SK-N-SH treated with all-trans-retinoic acid at 6 μM for 48 hours (cell line): ENCODE data around the gene CXCL1.

Experiments used
- ARNTL ChIP-seq: fragments of 450-650 bp; formaldehyde crosslinking; IDR thresholded peaks from 2 replicates; pipeline ENCODE4 v1.5.0; 2020; ENCODE audit warnings: low read depth, mild to moderate bottlenecking, moderate library complexity, borderline replicate concordance
- CSDC2 ChIP-seq: fragments of 250-450 bp; sonication (Bioruptor Pico); IDR thresholded peaks from 2 replicates; pipeline ENCODE4 v1.5.0; 2020; ENCODE audit warnings: mild to moderate bottlenecking, moderate library complexity
- GLIS3 ChIP-seq: fragments of 250-450 bp; sonication (Bioruptor Pico); IDR thresholded peaks from 2 replicates; pipeline ENCODE4 v1.5.0; 2020; ENCODE audit warnings: mild to moderate bottlenecking, moderate library complexity
- ISL1 ChIP-seq: fragments of 250-450 bp; sonication (Bioruptor Pico); IDR thresholded peaks from 2 replicates; pipeline ENCODE4 v2.1.2; 2022; ENCODE audit warnings: mild to moderate bottlenecking, moderate library complexity
- POU6F1 ChIP-seq: fragments of 250-450 bp; sonication (Bioruptor Pico); IDR thresholded peaks from 2 replicates; pipeline ENCODE4 v1.8.0; 2021; ENCODE audit warnings: low read depth, mild to moderate bottlenecking, moderate library complexity, borderline replicate concordance
- PPARA ChIP-seq: fragments of 250-450 bp; sonication (Bioruptor Pico); IDR thresholded peaks from 2 replicates; pipeline ENCODE4 v1.5.0; 2020; ENCODE audit warnings: mild to moderate bottlenecking, borderline replicate concordance
- ZNF565 ChIP-seq: fragments of 450-650 bp; formaldehyde crosslinking; conservative IDR thresholded peaks from 2 replicates; pipeline ENCODE4 v1.5.0; 2020; ENCODE audit warnings: low read depth, mild to moderate bottlenecking, moderate library complexity
- ZNF70 ChIP-seq: fragments of 450-650 bp; formaldehyde crosslinking; IDR thresholded peaks from 2 replicates; pipeline ENCODE4 v1.5.0; 2020; ENCODE audit warnings: mild to moderate bottlenecking, moderate library complexity
- ZNF8 ChIP-seq: fragments of 450-650 bp; formaldehyde crosslinking; IDR thresholded peaks from 2 replicates; pipeline ENCODE4 v1.5.0; 2020; ENCODE audit warnings: mild to moderate bottlenecking, moderate library complexity
- TF ChIP-seq, protein P1 (sequence below): fragments of 250-450 bp; sonication (Bioruptor Pico); IDR thresholded peaks from 2 replicates; pipeline ENCODE4 v1.5.1; 2020; ENCODE audit warnings: low read depth, mild to moderate bottlenecking, moderate library complexity
- TF ChIP-seq, protein P2 (sequence below): fragments of 250-450 bp; sonication (Bioruptor Pico); IDR thresholded peaks from 2 replicates; pipeline ENCODE4 v1.5.1; 2021; ENCODE audit warnings: mild to moderate bottlenecking, moderate library complexity
- TF ChIP-seq, protein P3 (sequence below): fragments of 250-450 bp; sonication (Bioruptor Pico); IDR thresholded peaks from 2 replicates; pipeline ENCODE4 v1.8.0; 2020; ENCODE audit warnings: mild to moderate bottlenecking, moderate library complexity, borderline replicate concordance

DNA sequence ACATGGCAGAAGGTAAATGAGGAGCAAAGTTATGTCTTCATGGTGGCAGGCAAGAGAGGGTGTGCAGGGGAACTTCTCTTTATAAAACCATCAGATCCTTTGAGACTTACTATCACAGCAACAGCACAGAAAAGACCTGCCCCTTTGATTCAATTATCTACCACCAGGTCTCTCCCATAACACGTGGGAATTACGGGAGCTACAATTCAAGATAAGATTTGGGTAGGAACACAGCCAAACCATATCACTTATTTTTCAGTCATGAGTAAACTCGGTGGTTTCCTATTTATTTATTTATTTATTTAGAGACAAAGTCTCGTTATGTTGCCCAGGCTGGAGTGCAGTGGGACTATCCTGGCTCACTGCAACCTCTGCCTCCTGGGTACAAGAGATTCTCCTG is 22.1 kb downstream of the CXCL1 start:
- TF ChIP-seq ARNTL (CRISPR knock-in tag) (no peak), POU6F1 (CRISPR knock-in tag) (no peak), ZNF70 (no peak), PPARA (no peak), CSDC2 (CRISPR knock-in tag) (no peak), GLIS3 (CRISPR knock-in tag) (no peak), ISL1 (CRISPR knock-in tag) (no peak), ZNF8 (CRISPR knock-in tag) (no peak), ZNF565 (no peak)
- TF ChIP-seq, protein P1, sequence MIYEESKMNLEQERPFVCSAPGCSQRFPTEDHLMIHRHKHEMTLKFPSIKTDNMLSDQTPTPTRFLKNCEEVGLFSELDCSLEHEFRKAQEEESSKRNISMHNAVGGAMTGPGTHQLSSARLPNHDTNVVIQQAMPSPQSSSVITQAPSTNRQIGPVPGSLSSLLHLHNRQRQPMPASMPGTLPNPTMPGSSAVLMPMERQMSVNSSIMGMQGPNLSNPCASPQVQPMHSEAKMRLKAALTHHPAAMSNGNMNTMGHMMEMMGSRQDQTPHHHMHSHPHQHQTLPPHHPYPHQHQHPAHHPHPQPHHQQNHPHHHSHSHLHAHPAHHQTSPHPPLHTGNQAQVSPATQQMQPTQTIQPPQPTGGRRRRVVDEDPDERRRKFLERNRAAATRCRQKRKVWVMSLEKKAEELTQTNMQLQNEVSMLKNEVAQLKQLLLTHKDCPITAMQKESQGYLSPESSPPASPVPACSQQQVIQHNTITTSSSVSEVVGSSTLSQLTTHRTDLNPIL (CRISPR knock-in tag): no peak
- TF ChIP-seq, protein P2, sequence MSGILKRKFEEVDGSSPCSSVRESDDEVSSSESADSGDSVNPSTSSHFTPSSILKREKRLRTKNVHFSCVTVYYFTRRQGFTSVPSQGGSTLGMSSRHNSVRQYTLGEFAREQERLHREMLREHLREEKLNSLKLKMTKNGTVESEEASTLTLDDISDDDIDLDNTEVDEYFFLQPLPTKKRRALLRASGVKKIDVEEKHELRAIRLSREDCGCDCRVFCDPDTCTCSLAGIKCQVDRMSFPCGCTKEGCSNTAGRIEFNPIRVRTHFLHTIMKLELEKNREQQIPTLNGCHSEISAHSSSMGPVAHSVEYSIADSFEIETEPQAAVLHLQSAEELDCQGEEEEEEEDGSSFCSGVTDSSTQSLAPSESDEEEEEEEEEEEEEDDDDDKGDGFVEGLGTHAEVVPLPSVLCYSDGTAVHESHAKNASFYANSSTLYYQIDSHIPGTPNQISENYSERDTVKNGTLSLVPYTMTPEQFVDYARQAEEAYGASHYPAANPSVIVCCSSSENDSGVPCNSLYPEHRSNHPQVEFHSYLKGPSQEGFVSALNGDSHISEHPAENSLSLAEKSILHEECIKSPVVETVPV (CRISPR knock-in tag): no peak
- TF ChIP-seq, protein P3, sequence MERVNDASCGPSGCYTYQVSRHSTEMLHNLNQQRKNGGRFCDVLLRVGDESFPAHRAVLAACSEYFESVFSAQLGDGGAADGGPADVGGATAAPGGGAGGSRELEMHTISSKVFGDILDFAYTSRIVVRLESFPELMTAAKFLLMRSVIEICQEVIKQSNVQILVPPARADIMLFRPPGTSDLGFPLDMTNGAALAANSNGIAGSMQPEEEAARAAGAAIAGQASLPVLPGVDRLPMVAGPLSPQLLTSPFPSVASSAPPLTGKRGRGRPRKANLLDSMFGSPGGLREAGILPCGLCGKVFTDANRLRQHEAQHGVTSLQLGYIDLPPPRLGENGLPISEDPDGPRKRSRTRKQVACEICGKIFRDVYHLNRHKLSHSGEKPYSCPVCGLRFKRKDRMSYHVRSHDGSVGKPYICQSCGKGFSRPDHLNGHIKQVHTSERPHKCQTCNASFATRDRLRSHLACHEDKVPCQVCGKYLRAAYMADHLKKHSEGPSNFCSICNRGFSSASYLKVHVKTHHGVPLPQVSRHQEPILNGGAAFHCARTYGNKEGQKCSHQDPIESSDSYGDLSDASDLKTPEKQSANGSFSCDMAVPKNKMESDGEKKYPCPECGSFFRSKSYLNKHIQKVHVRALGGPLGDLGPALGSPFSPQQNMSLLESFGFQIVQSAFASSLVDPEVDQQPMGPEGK (CRISPR knock-in tag): no peak
